HepG2 (cell line): ENCODE measurements around the gene RUSC1. TPM values are rescaled to one million over a fixed set of nuclear protein-coding genes. Genes with fewer than 3 reads are reported as not detected.

Source experiments
- CBX2 ChIP-seq, 2 experiments: fragments of 200-600 bp in 1 of 2; sonication (generic); formaldehyde crosslinking in 1 of 2; IDR thresholded peaks; 2 replicates each; pipeline versions ENCODE4 v1.7.0 to v1.8.1; 2018 to 2022; ENCODE audit warnings: low read depth in 2 of 2, low read length in 1 of 2, mild to moderate bottlenecking in 1 of 2, missing genetic modification reagents in 1 of 2
- FOSL1 ChIP-seq: sonication (generic); formaldehyde crosslinking; IDR thresholded peaks from 2 replicates; pipeline ENCODE4 v1.9.0; 2021; ENCODE audit warnings: missing genetic modification reagents, borderline replicate concordance
- GATAD2A ChIP-seq: IDR thresholded peaks from 2 replicates; pipeline ENCODE4 v1.6.1; 2016
- JUND ChIP-seq: sonication (generic); formaldehyde crosslinking; IDR thresholded peaks from 2 replicates; pipeline ENCODE4 v1.8.0; 2022; ENCODE audit warnings: mild to moderate bottlenecking, missing genetic modification reagents
- KDM1A ChIP-seq: IDR thresholded peaks from 2 replicates; pipeline ENCODE4 v1.6.1; 2016; ENCODE audit warnings: missing compliant biosample characterization
- MEIS1 ChIP-seq: sonication (generic); formaldehyde crosslinking; IDR thresholded peaks from 2 replicates; pipeline ENCODE4 v1.9.0; 2021; ENCODE audit warnings: mild to moderate bottlenecking, missing genetic modification reagents, moderate library complexity, borderline replicate concordance
- NFYC ChIP-seq: IDR thresholded peaks from 2 replicates; pipeline ENCODE4 v1.6.1; 2016; ENCODE audit warnings: missing genetic modification reagents, missing compliant biosample characterization
- PHF21A ChIP-seq: sonication (generic); formaldehyde crosslinking; IDR thresholded peaks from 2 replicates; pipeline ENCODE4 v1.5.0; 2020; ENCODE audit warnings: mild to moderate bottlenecking, missing genetic modification reagents
- REPIN1 ChIP-seq: sonication (generic); formaldehyde crosslinking; IDR thresholded peaks from 2 replicates; pipeline ENCODE4 v1.8.0; 2022; ENCODE audit warnings: missing genetic modification reagents, low read depth, mild to moderate bottlenecking, borderline replicate concordance
- TOE1 ChIP-seq: sonication (generic); formaldehyde crosslinking; IDR thresholded peaks from 2 replicates; pipeline ENCODE4 v1.4.0; 2020; ENCODE audit warnings: mild to moderate bottlenecking, missing genetic modification reagents
- ZBTB42 ChIP-seq: sonication (generic); formaldehyde crosslinking; IDR thresholded peaks from 2 replicates; pipeline ENCODE4 v1.5.0; 2020; ENCODE audit warnings: mild to moderate bottlenecking, missing genetic modification reagents
- ZNF253 ChIP-seq: sonication (generic); formaldehyde crosslinking; IDR thresholded peaks from 2 replicates; pipeline ENCODE4 v1.8.0; 2022; ENCODE audit warnings: mild to moderate bottlenecking, missing genetic modification reagents, borderline replicate concordance
- ZNF256 ChIP-seq: sonication (generic); formaldehyde crosslinking; conservative IDR thresholded peaks from 2 replicates; pipeline ENCODE4 v1.4.0; 2020; ENCODE audit warnings: missing genetic modification reagents
- ZNF598 ChIP-seq: sonication (generic); formaldehyde crosslinking; IDR thresholded peaks from 2 replicates; pipeline ENCODE4 v1.5.1; 2020; ENCODE audit warnings: mild to moderate bottlenecking, missing genetic modification reagents, borderline replicate concordance
- ZNF878 ChIP-seq: sonication (generic); formaldehyde crosslinking; IDR thresholded peaks from 2 replicates; pipeline ENCODE4 v1.8.1; 2023; ENCODE audit warnings: mild to moderate bottlenecking, missing genetic modification reagents, moderate library complexity
- ZSCAN29 ChIP-seq: sonication (generic); formaldehyde crosslinking; conservative IDR thresholded peaks from 2 replicates; pipeline ENCODE4 v1.4.0; 2020; ENCODE audit warnings: mild to moderate bottlenecking, missing genetic modification reagents
- polyA plus RNA-seq, 8 experiments: library from polyadenylated mRNA; depleted of rRNA in 3 of 8; stranded (reverse) in 7 of 8; unstranded in 1 of 8; fragments of >200 nt; fragmentation: Illumina TruSeq in 4 of 8; extraction: Trizol in 4 of 8; gene quantifications; 2 replicates each; pipeline versions ENCODE4 v1.2.1 to v1.2.3, GENCODE V29; 2011 to 2016; ENCODE audit warnings: low read depth in 4 of 8, missing spikeins in 1 of 8, mixed read lengths in 1 of 8; ENCODE audit not compliant: insufficient read depth in 1 of 8
- total RNA-seq, 5 experiments: library from RNA; depleted of rRNA; stranded (reverse); fragments of >200 nt; fragmentation: Illumina TruSeq; extraction: Trizol; gene quantifications; 2 replicates each; pipeline ENCODE4 v1.2.3, GENCODE V29; 2016; ENCODE audit warnings: low read depth in 1 of 5
- TF ChIP-seq, protein P1 (sequence below): sonication (generic); formaldehyde crosslinking; IDR thresholded peaks from 2 replicates; pipeline ENCODE4 v1.4.0; 2020; ENCODE audit warnings: missing genetic modification reagents
- TF ChIP-seq, protein P2 (sequence below): sonication (generic); formaldehyde crosslinking; IDR thresholded peaks from 2 replicates; pipeline ENCODE4; 2020; ENCODE audit warnings: missing genetic modification reagents, mild to moderate bottlenecking, borderline replicate concordance
- TF ChIP-seq, protein P3 (sequence below): sonication (generic); formaldehyde crosslinking; IDR thresholded peaks from 2 replicates; pipeline ENCODE4 v1.5.0; 2020; ENCODE audit warnings: mild to moderate bottlenecking, missing genetic modification reagents
- TF ChIP-seq, protein P4 (sequence below): sonication (generic); formaldehyde crosslinking; IDR thresholded peaks from 2 replicates; pipeline ENCODE4 v1.5.1; 2020; ENCODE audit warnings: mild to moderate bottlenecking, moderate library complexity, missing genetic modification reagents

The RUSC1 gene
- total and polyA plus RNA-seq, 2 of the 13 experiments (the other 11 are each of a cell fraction or from before 2014, with no cell fraction given) = 18.7 to 20.4 TPM

DNA sequence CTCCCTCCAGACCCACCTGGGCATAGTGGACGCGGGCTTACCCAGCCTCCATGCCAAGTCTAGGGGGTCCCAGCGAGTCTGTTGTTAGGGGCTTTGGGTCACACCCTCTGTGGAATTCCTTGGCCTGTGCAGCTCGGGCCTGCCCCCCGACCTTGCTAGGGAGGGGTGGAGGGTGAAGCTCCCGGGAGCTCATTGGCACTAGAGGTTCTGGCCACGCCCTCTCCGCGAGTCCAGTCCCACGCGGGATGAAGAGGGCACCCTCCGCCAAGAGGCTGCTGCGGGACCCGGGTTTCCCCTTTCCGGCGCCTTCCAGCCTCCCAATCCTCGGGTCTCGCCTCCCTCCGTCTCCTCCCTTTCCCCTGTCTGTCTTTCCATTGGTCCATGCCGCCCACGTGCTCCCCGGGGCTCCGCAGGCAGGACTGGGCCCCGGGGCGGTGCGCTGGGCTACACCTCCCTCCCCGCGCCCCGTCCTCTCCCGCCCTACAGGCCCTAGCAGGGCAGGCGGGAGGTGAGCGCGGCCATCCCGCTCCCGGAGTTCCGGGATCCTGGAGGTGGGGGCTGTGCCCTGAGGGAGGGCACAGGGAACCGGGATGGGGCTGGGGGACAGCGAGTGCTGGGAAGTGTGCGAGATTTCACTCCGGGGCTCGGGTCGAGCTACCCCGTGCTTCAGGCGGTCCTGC lies 3.5 kb downstream of the RUSC1 start (continued):
- TF ChIP-seq, protein P1, sequence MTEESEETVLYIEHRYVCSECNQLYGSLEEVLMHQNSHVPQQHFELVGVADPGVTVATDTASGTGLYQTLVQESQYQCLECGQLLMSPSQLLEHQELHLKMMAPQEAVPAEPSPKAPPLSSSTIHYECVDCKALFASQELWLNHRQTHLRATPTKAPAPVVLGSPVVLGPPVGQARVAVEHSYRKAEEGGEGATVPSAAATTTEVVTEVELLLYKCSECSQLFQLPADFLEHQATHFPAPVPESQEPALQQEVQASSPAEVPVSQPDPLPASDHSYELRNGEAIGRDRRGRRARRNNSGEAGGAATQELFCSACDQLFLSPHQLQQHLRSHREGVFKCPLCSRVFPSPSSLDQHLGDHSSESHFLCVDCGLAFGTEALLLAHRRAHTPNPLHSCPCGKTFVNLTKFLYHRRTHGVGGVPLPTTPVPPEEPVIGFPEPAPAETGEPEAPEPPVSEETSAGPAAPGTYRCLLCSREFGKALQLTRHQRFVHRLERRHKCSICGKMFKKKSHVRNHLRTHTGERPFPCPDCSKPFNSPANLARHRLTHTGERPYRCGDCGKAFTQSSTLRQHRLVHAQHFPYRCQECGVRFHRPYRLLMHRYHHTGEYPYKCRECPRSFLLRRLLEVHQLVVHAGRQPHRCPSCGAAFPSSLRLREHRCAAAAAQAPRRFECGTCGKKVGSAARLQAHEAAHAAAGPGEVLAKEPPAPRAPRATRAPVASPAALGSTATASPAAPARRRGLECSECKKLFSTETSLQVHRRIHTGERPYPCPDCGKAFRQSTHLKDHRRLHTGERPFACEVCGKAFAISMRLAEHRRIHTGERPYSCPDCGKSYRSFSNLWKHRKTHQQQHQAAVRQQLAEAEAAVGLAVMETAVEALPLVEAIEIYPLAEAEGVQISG (CRISPR knock-in tag) = peak; percentile 40; the same call in 1 of the 2 replicates
- TF ChIP-seq KDM1A (CRISPR knock-in tag) = no peak
- TF ChIP-seq, protein P2, sequence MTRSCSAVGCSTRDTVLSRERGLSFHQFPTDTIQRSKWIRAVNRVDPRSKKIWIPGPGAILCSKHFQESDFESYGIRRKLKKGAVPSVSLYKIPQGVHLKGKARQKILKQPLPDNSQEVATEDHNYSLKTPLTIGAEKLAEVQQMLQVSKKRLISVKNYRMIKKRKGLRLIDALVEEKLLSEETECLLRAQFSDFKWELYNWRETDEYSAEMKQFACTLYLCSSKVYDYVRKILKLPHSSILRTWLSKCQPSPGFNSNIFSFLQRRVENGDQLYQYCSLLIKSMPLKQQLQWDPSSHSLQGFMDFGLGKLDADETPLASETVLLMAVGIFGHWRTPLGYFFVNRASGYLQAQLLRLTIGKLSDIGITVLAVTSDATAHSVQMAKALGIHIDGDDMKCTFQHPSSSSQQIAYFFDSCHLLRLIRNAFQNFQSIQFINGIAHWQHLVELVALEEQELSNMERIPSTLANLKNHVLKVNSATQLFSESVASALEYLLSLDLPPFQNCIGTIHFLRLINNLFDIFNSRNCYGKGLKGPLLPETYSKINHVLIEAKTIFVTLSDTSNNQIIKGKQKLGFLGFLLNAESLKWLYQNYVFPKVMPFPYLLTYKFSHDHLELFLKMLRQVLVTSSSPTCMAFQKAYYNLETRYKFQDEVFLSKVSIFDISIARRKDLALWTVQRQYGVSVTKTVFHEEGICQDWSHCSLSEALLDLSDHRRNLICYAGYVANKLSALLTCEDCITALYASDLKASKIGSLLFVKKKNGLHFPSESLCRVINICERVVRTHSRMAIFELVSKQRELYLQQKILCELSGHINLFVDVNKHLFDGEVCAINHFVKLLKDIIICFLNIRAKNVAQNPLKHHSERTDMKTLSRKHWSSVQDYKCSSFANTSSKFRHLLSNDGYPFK (CRISPR knock-in tag) = peak; percentile 11; the same call in 1 of the 2 replicates
- TF ChIP-seq ZNF256 = no peak
- TF ChIP-seq GATAD2A (CRISPR knock-in tag) = 0 out of 2 replicates have a peak, but pooled peaks have one; percentile 49
- no peak for TF ChIP-seq ZBTB42 (CRISPR knock-in tag)
- no peak for TF ChIP-seq TOE1
- no peak for TF ChIP-seq FOSL1
- TF ChIP-seq ZNF253 (CRISPR knock-in tag) = 0 out of 2 replicates have a peak, but pooled peaks have one; percentile 19
- TF ChIP-seq CBX2 (IDR thresholded peaks at IDR 0.05; ENCODE audit: low read depth, low read length) = no peak
- no peak for TF ChIP-seq CBX2 (CRISPR knock-in tag; IDR thresholded peaks at IDR 0.05; ENCODE audit: low read depth)
- TF ChIP-seq JUND (CRISPR knock-in tag) = no peak
- TF ChIP-seq NFYC = peak; percentile 94
- TF ChIP-seq, protein P3, sequence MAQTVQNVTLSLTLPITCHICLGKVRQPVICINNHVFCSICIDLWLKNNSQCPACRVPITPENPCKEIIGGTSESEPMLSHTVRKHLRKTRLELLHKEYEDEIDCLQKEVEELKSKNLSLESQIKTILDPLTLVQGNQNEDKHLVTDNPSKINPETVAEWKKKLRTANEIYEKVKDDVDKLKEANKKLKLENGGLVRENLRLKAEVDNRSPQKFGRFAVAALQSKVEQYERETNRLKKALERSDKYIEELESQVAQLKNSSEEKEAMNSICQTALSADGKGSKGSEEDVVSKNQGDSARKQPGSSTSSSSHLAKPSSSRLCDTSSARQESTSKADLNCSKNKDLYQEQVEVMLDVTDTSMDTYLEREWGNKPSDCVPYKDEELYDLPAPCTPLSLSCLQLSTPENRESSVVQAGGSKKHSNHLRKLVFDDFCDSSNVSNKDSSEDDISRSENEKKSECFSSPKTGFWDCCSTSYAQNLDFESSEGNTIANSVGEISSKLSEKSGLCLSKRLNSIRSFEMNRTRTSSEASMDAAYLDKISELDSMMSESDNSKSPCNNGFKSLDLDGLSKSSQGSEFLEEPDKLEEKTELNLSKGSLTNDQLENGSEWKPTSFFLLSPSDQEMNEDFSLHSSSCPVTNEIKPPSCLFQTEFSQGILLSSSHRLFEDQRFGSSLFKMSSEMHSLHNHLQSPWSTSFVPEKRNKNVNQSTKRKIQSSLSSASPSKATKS (CRISPR knock-in tag) = no peak
- TF ChIP-seq ZNF598 = no peak
- TF ChIP-seq ZSCAN29 = no peak
- TF ChIP-seq ZNF878 (CRISPR knock-in tag) = no peak; the same call in 1 of the 2 replicates
- no peak for TF ChIP-seq PHF21A
- no peak for TF ChIP-seq MEIS1 (CRISPR knock-in tag)
- TF ChIP-seq, protein P4, sequence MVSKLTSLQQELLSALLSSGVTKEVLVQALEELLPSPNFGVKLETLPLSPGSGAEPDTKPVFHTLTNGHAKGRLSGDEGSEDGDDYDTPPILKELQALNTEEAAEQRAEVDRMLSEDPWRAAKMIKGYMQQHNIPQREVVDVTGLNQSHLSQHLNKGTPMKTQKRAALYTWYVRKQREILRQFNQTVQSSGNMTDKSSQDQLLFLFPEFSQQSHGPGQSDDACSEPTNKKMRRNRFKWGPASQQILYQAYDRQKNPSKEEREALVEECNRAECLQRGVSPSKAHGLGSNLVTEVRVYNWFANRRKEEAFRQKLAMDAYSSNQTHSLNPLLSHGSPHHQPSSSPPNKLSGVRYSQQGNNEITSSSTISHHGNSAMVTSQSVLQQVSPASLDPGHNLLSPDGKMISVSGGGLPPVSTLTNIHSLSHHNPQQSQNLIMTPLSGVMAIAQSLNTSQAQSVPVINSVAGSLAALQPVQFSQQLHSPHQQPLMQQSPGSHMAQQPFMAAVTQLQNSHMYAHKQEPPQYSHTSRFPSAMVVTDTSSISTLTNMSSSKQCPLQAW (CRISPR knock-in tag) = peak; percentile 15
- TF ChIP-seq REPIN1 (CRISPR knock-in tag) = peak; percentile 60; the same call in 1 of the 2 replicates
